Measurements from ENCODE around the gene ARID1B. TPM values are rescaled to one million over a fixed set of nuclear protein-coding genes. Genes with fewer than 3 reads are reported as not detected.

ARID1B gene
- total RNA-seq, 1 donor from 2014 or later = 78.1 TPM

- peak; percentile 86 for DNase-seq (ENCODE audit: extremely low spot score, unreplicated experiment)
- peak overlapping the region; percentile 89 for H3K27ac Mint-ChIP-seq (ENCODE audit: unreplicated experiment)
- peak; percentile 34 for TF ChIP-seq CTCF (IDR thresholded peaks at IDR 0.05)
- peaks cover 60% of the 10 kb centered on the region for H3K4me1 Mint-ChIP-seq (ENCODE audit: unreplicated experiment)
- H3K27me3 Mint-ChIP-seq (ENCODE audit: unreplicated experiment) = no peaks in the 10 kb centered on the region
- no peaks in the 10 kb centered on the region for H3K9me3 Mint-ChIP-seq (ENCODE audit: unreplicated experiment)
- H3K4me3 Mint-ChIP-seq (ENCODE audit: unreplicated experiment) = peak overlapping the region; percentile 68
- H3K36me3 Mint-ChIP-seq (ENCODE audit: unreplicated experiment) = no peaks in the 10 kb centered on the region
Observed at GRCh38 chr6:156779206-156780094, 2.3 kb downstream of the ARID1B start.

- peak overlapping the region; percentile 89 for H3K27ac Mint-ChIP-seq (ENCODE audit: unreplicated experiment)
- no peaks in the 10 kb centered on the region for H3K27me3 Mint-ChIP-seq (ENCODE audit: unreplicated experiment)
- H3K4me1 Mint-ChIP-seq (ENCODE audit: unreplicated experiment) = peaks cover 57% of the 10 kb centered on the region
- H3K9me3 Mint-ChIP-seq (ENCODE audit: unreplicated experiment) = no peaks in the 10 kb centered on the region
- TF ChIP-seq CTCF (IDR thresholded peaks at IDR 0.05) = no peak
- H3K4me3 Mint-ChIP-seq (ENCODE audit: unreplicated experiment) = peak overlapping the region; percentile 68
- no peak for DNase-seq (ENCODE audit: extremely low spot score, unreplicated experiment)
- no peaks in the 10 kb centered on the region for H3K36me3 Mint-ChIP-seq (ENCODE audit: unreplicated experiment)
Observed at GRCh38 chr6:156780102-156780641, 3.0 kb downstream of the ARID1B start.

GRCh38 chr6:156780962-156781853, 4.0 kb downstream of the ARID1B start:
- TF ChIP-seq CTCF (IDR thresholded peaks at IDR 0.05) = no peak
- no peaks in the 10 kb centered on the region for H3K27me3 Mint-ChIP-seq (ENCODE audit: unreplicated experiment)
- H3K9me3 Mint-ChIP-seq (ENCODE audit: unreplicated experiment) = no peaks in the 10 kb centered on the region
- peak overlapping the region; percentile 68 for H3K4me3 Mint-ChIP-seq (ENCODE audit: unreplicated experiment)
- peak overlapping the region; percentile 89 for H3K27ac Mint-ChIP-seq (ENCODE audit: unreplicated experiment)
- peaks cover 4% of the 10 kb centered on the region for H3K36me3 Mint-ChIP-seq (ENCODE audit: unreplicated experiment)
- no peak for DNase-seq (ENCODE audit: extremely low spot score, unreplicated experiment)
- peaks cover 51% of the 10 kb centered on the region for H3K4me1 Mint-ChIP-seq (ENCODE audit: unreplicated experiment)

GRCh38 chr6:156781861-156782631, 4.9 kb downstream of the ARID1B start:
- no peak for DNase-seq (ENCODE audit: extremely low spot score, unreplicated experiment)
- TF ChIP-seq CTCF (IDR thresholded peaks at IDR 0.05) = no peak
- Mint-ChIP-seq H3K4me1 (ENCODE audit: unreplicated experiment) (peaks cover 49% of the 10 kb centered on the region), H3K4me3 (ENCODE audit: unreplicated experiment) (peak overlapping the region; percentile 68), H3K9me3 (ENCODE audit: unreplicated experiment) (no peaks in the 10 kb centered on the region), H3K36me3 (ENCODE audit: unreplicated experiment) (peaks cover 4% of the 10 kb centered on the region), H3K27ac (ENCODE audit: unreplicated experiment) (peak overlapping the region; percentile 89), H3K27me3 (ENCODE audit: unreplicated experiment) (no peaks in the 10 kb centered on the region)

Measured in osteocyte (in vitro differentiated cells).